ENCODE measurements around the gene TRIP4. TPM values are rescaled to one million over a fixed set of nuclear protein-coding genes. Genes with fewer than 3 reads are reported as not detected.

TRIP4 gene
- total RNA-seq, 2 donors from 2014 or later, result 28.0 to 32.4 TPM

- Histone ChIP-seq H3K9ac (ENCODE audit: low read depth in 2 of 2, low read length in 2 of 2) (peak within 1 kb of the TSS; percentile 58 to 76), H3K4me1 (peaks cover 3% of the 10 kb centered on the region), H3K27ac (peak within 1 kb of the TSS; percentile 63), H3K9me3 (no peaks in the 10 kb centered on the region), H3K4me3 (peak within 1 kb of the TSS; percentile 47), H3K27me3 (no peaks in the 10 kb centered on the region), H3K36me3 (no peaks in the 10 kb centered on the region)
- TF ChIP-seq CTCF (IDR thresholded peaks at IDR 0.05), result no peak
- peak; percentile 99 for DNase-seq
- intact Hi-C loops (cut with DNase I), result no loop called here
Observed at GRCh38 chr15:64460206-64460723, 72.6 kb downstream of the TRIP4 start, which contains the start of gene ZNF609. ZNF609 (plus strand) TSS chr15:64460578; CDS start chr15:64499420, 38,842 bp downstream.

- intact Hi-C loops (cut with DNase I), result no loop called here
- TF ChIP-seq CTCF (IDR thresholded peaks at IDR 0.05), result no peak
Observed at GRCh38 chr15:64460724-64461720, 73.4 kb downstream of the TRIP4 start.

GRCh38 chr15:64461721-64462162 lies 74.1 kb downstream of the TRIP4 start:
- DNase-seq, result peak; percentile 32
- H3K4me3 ChIP-seq, result peak overlapping the region; percentile 47

More at GRCh38 chr15:64460724-64461720, 73.4 kb downstream of the TRIP4 start:
- peaks cover 3% of the 10 kb centered on the region for H3K4me1 ChIP-seq
- H3K27me3 ChIP-seq, result no peaks in the 10 kb centered on the region
- no peaks in the 10 kb centered on the region for H3K9me3 ChIP-seq
- no peaks in the 10 kb centered on the region for H3K36me3 ChIP-seq
- DNase-seq, result peak; percentile 61
- H3K27ac ChIP-seq, result peak overlapping the region; percentile 63
- peak overlapping the region; percentile 47 for H3K4me3 ChIP-seq
- H3K9ac ChIP-seq (ENCODE audit: low read depth in 2 of 2, low read length in 2 of 2), result peak overlapping the region; percentile 58 to 76

GRCh38 chr15:64462492-64462891 lies 74.9 kb downstream of the TRIP4 start:
- H3K36me3 ChIP-seq, result no peaks in the 10 kb centered on the region
- peak overlapping the region; percentile 63 for H3K27ac ChIP-seq
- no peak for DNase-seq
- intact Hi-C loops (cut with DNase I), result no loop called here
- H3K4me3 ChIP-seq, result no peak overlapping the region
- no peak for TF ChIP-seq CTCF (IDR thresholded peaks at IDR 0.05)
- peaks cover 3% of the 10 kb centered on the region for H3K4me1 ChIP-seq
- H3K9ac ChIP-seq (ENCODE audit: low read depth in 2 of 2, low read length in 2 of 2), result no peak overlapping the region
- no peaks in the 10 kb centered on the region for H3K9me3 ChIP-seq
- no peaks in the 10 kb centered on the region for H3K27me3 ChIP-seq

More at GRCh38 chr15:64461721-64462162, 74.1 kb downstream of the TRIP4 start:
- Histone ChIP-seq H3K9me3 (no peaks in the 10 kb centered on the region), H3K27ac (peak overlapping the region; percentile 63), H3K4me1 (peaks cover 3% of the 10 kb centered on the region), H3K36me3 (no peaks in the 10 kb centered on the region), H3K9ac (ENCODE audit: low read depth in 2 of 2, low read length in 2 of 2) (peak overlapping the region; percentile 56 to 76), H3K27me3 (no peaks in the 10 kb centered on the region)
- intact Hi-C loops (cut with DNase I), result no loop called here
- TF ChIP-seq CTCF (IDR thresholded peaks at IDR 0.05), result no peak

GRCh38 chr15:64464276-64465005 lies 76.8 kb downstream of the TRIP4 start:
- H3K36me3 ChIP-seq, result no peaks in the 10 kb centered on the region
- TF ChIP-seq CTCF (IDR thresholded peaks at IDR 0.05), result no peak
- H3K27ac ChIP-seq, result no peak overlapping the region
- no peaks in the 10 kb centered on the region for H3K9me3 ChIP-seq
- H3K27me3 ChIP-seq, result no peaks in the 10 kb centered on the region
- H3K9ac ChIP-seq (ENCODE audit: low read depth in 2 of 2, low read length in 2 of 2), result no peak overlapping the region
- no peak for DNase-seq
- H3K4me3 ChIP-seq, result no peak overlapping the region
- intact Hi-C loops (cut with DNase I), result no loop called here
- H3K4me1 ChIP-seq, result peaks cover 3% of the 10 kb centered on the region

All from colonic mucosa (tissue), 4 donors.